ENCODE results near the gene C7orf25. TPM values are rescaled to one million over a fixed set of nuclear protein-coding genes. Genes with fewer than 3 reads are reported as not detected.

The C7orf25 gene
- total and polyA plus RNA-seq, 10 of the 15 experiments (the other 5 are each of a cell fraction or from before 2014, with no cell fraction given) = 0.63 to 3.2 (median 1.7) TPM

- TF ChIP-seq CHD1 (IDR thresholded peaks at IDR 0.05; ENCODE audit: low read depth, low read length) (no peak), BMI1 (IDR thresholded peaks at IDR 0.05; ENCODE audit: borderline replicate concordance) (no peak), POLR2AphosphoS2 (IDR thresholded peaks at IDR 0.05; ENCODE audit: low read depth, low read length) (peak; percentile 79), SPI1 (IDR thresholded peaks at IDR 0.05; ENCODE audit: borderline replicate concordance, insufficient read depth, low read depth, low read length) (no peak), CREM (IDR thresholded peaks at IDR 0.05; ENCODE audit: low read depth) (peak; percentile 71; the same call in 1 of the 2 replicates), YBX1 (IDR thresholded peaks at IDR 0.05) (no peak), USF2 (IDR thresholded peaks at IDR 0.05; ENCODE audit: borderline replicate concordance, low read depth, low read length) (peak; percentile 91), SUZ12 (IDR thresholded peaks at IDR 0.05; ENCODE audit: unreplicated experiment) (no peak), PRDM15 (CRISPR knock-in tag; IDR thresholded peaks at IDR 0.05) (no peak), CTCF (IDR thresholded peaks at IDR 0.05 in 2 of 3, conservative IDR thresholded peaks at IDR 0.05 in 1 of 3; ENCODE audit: control insufficient read depth in 2 of 3, extremely low read depth in 1 of 3, insufficient read depth in 1 of 3, low read depth in 3 of 3, low read length in 3 of 3) (no peak), BRCA1 (IDR thresholded peaks at IDR 0.05; ENCODE audit: low read depth, low read length) (no peak), NR2C1 (IDR thresholded peaks at IDR 0.05) (peak; percentile 85), DPF2 (IDR thresholded peaks at IDR 0.05) (peak; percentile 84), PAX5 (IDR thresholded peaks at IDR 0.05; ENCODE audit: borderline replicate concordance, low read depth, low read length) (no peak), ATF3 (IDR thresholded peaks at IDR 0.05; ENCODE audit: borderline replicate concordance, extremely low read depth, low read depth, low read length) (peak; percentile 71; the same call in 1 of the 2 replicates), GATAD2B (conservative IDR thresholded peaks at IDR 0.05; ENCODE audit: low read depth) (peak; percentile 92), HDAC6 (IDR thresholded peaks at IDR 0.05; ENCODE audit: unreplicated experiment) (no peak)
- TF ChIP-seq, protein P1, sequence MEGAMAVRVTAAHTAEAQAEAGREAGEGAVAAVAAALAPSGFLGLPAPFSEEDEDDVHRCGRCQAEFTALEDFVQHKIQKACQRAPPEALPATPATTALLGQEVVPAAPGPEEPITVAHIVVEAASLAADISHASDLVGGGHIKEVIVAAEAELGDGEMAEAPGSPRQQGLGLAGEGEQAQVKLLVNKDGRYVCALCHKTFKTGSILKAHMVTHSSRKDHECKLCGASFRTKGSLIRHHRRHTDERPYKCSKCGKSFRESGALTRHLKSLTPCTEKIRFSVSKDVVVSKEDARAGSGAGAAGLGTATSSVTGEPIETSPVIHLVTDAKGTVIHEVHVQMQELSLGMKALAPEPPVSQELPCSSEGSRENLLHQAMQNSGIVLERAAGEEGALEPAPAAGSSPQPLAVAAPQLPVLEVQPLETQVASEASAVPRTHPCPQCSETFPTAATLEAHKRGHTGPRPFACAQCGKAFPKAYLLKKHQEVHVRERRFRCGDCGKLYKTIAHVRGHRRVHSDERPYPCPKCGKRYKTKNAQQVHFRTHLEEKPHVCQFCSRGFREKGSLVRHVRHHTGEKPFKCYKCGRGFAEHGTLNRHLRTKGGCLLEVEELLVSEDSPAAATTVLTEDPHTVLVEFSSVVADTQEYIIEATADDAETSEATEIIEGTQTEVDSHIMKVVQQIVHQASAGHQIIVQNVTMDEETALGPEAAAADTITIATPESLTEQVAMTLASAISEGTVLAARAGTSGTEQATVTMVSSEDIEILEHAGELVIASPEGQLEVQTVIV (IDR thresholded peaks at IDR 0.05; ENCODE audit: borderline replicate concordance, partially characterized antibody) = peak; percentile 56
Observed at GRCh38 chr7:42911454-42912447, at the start of gene C7orf25 (continued).

Data from GM12878 (cell line).